HG03066 (cell line): Measurements from ENCODE around the gene SLC16A4.
"Not testable (repeated sequence)": the region's sequence is repeated elsewhere in the genome, so short reads cannot be mapped to it uniquely, and the experiment has no call there.

ENCODE experiments used
- ATAC-seq: cut with Tn5 transposase; IDR thresholded peaks from one replicate; pipeline ENCODE4 v1.9.1; 2021; ENCODE audit warnings: low read depth; ENCODE audit not compliant: unreplicated experiment

Gene SLC16A4

DNA sequence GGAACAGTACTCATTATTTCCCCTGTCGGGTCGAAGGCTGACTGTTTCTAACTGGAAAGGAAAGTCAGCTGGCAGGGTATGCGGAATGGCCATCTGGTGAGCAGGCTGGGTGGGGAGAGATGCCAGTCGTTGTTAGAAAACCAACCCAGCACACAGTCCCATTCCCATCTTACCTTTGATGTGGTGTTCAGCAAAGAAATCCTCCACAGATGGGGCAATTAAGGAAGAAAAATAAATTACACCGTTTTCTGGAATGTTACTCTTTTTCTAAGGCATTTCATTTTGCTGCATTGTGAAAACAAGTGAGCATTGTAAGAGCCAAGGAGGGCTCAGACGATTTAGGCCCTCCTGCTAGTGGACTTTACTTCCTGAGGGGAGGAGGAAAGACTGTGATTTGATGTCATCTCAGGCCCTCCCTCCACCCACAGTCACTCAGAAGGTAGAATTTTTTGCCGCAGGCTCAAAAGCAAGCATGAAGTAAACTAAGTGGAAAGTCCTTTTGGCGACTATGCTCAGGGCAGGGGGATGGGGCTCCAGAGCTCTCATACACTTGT lies at the start of gene SLC16A4:
TSS of gene SLC16A4 (minus strand) at position 335 of the 554 bp plus-strand sequence. CDS start 1,703 bp downstream, outside the sequence.
- ATAC-seq, result no peak

GRCh38 chr1:110439873-110440272 lies 49.0 kb upstream of the SLC16A4 start:
- not testable (repeated sequence) for ATAC-seq

GRCh38 chr1:110438893-110439292 lies 48.1 kb upstream of the SLC16A4 start:
- no peak for ATAC-seq

- not testable (repeated sequence) for ATAC-seq
Observed at GRCh38 chr1:110437645-110438299, 46.9 kb upstream of the SLC16A4 start.

DNA sequence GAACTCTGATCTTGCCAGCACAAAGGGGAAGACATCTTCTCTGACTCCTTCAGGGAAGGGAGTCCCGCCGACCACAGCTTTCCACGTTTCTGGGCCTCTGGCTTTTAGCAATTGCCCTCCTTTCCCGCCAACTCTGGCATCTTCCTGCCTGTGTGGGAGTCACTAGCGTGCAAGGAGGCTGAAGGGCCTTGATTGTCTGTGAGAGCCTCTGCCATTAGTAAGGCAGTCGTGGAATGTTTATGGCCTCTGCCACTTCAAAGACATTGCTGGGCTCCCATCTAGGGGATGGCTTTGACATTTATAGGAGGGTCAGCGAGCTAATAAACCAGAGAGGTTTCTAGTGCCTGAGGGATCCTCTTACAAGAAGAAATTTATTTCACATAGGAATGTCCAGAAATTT lies 45.8 kb upstream of the SLC16A4 start:
- ATAC-seq, result no peak

DNA sequence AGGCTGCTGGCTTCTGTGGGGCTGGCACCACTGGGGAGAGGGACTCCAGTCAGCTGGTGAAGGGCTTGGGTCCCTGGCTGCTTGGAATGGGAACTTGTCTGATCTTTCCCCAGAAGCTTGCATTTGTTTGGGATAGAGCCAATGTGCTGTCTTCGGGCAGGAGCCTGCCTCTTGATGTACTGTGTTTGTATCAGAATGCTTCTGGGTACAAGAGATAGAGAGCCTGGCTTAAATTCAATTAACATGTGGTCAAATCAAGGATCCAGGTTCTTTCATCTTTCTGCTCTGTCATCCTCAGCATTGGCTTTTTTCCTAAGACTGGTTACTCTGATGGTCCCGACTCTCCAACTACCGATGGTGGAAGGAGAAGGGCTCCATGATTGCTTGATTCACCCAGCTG lies 44.1 kb upstream of the SLC16A4 start:
- no peak for ATAC-seq

- ATAC-seq, result no peak
Observed at GRCh38 chr1:110433803-110434202, 43.0 kb upstream of the SLC16A4 start.

DNA sequence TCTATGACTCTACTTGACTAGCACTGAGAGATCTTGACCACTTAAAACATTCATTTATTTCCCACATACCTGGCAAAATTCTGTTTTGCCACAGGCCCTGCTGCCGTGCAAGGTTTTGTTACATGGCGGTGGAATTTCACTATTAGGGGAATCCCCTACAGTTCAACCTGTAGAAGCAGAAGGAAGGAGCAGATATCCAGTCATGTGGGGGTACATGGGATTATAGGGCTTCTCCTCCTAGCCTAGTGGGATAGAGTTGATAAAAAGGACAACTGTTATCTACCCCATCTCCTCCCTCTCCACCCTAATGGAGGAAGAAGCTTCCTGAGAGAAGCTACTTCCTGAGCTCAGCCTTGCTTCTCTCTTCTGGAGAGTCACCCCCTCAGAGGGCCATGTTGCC lies 42.4 kb upstream of the SLC16A4 start:
- ATAC-seq, result no peak

- ATAC-seq, result no peak
Observed at GRCh38 chr1:110430901-110431300, 40.1 kb upstream of the SLC16A4 start.

DNA sequence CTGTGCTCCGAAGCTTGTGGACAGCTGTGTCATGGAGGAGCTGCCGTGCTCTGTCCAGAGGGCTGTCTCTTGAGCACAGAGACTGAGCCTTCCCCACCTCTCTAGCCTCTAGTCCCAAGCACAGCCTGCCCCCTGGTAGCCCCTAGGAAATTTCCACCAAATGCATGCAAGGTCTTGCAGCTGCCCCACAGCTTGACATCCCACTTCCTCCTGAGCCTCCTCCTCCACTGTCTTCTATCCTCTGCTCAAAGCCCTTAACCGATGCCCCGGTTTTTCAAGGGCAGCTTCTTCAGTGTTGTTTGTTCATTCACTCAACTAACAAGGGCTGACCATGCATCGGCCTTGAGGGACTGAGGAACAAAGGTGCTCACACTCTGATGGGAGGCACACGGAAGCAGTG lies 39.5 kb upstream of the SLC16A4 start:
- no peak for ATAC-seq

DNA sequence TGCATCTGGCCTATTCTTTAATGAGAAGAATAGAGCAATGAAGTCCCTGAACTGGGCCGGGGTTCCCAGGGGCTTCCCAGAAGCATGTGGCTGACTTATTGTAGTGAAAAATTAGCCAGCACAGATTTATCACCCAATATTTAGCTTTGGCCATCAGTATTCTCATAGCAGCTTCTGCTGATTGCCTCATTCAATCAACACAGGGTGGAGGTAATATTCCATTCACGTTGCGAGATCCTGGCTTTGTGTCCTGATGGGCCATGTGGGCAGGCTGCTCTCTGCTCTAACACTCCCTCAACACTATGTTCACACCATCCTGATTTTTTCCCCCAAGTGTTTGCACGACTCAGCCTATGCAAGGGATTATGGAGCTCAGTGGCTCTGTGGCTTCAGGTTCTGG lies 38.1 kb upstream of the SLC16A4 start:
- no peak for ATAC-seq

DNA sequence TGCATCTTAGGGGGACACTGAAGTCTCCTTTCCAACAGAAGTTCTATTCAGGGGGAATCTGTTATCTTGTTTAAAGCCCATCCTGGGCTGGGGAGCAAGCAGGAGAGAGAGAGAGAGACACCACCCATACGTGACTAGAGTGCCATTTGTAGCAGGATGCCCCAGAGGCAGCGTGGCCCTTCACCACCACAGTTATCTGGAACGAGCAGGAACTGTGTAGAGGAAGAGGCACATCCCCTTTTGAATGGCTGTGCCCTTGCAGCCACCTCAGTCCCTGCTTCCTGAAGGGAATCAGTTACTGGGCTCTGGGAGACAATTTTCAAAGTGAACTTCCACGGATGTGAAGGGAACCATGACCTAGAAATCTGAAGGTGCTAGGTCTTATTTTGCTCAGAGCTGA lies 36.0 kb upstream of the SLC16A4 start:
- ATAC-seq, result no peak

DNA sequence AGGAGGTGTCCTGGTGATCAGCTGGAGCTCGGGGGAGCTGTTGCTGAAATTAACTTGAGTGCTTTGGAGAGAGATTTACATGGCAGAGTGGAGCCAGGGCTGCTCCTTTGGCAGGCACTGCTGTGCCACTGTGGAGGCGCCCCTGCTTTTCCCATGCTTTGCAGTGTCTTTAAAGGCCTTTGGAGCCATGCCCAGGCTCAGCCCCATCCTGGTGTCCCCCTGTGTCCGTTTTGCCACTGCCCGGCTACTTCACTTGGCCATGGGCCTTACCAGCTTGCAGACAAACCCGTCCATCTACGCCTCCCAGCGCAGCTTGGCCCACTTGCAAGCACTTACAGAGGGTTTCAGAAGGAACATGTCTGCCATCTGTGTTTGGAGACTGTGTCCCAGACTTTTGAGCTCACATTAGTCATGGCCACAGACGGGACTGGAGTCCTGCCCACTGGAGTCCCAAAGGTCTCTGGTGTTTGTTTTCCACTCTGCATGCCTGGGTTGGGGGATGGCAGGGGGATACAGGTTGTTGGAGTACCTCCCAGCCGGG lies 34.9 kb upstream of the SLC16A4 start:
- no peak for ATAC-seq

DNA sequence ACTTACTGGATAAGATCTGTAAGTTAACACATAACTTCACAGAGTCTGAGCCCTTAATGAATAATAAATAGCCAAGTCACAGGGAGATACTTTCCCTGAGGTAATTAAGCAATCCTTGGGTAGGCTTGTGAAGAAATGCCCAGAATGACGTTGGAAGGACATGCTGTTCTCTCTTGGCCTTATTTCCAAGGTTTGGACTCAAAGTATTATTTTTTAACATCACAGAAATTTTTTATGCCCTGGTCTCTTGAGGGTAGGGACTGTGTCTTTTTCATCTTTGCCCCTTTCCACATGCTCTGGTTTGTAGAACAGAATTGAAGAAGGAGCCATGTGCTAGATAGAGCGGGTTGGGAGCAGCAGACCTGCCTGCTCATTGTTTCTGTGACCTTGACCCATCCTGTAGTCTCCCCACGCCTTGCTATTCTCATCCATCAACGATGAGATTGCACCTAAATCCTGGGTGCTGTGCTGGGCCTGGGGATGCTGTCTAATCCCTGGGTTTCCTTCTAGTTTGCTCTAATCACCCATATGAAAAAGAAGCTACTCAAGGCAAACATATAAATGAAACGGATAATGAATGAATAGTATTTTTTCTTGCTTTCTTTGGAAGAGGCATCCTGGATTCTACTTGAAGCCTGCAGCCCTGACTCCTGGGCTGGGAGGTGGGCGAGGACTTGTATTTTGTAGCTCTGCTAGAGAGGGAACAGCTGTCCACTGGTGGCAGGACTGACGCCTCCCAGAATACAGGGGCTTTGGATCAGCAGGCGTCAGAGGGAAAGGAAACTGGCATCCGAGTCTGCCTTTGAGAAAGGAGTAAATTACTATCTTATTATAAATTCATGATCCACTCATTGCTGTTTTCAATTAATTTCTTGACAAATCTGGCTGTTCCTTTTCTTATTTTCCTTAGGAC lies 34.1 kb upstream of the SLC16A4 start:
- ATAC-seq, result no peak

DNA sequence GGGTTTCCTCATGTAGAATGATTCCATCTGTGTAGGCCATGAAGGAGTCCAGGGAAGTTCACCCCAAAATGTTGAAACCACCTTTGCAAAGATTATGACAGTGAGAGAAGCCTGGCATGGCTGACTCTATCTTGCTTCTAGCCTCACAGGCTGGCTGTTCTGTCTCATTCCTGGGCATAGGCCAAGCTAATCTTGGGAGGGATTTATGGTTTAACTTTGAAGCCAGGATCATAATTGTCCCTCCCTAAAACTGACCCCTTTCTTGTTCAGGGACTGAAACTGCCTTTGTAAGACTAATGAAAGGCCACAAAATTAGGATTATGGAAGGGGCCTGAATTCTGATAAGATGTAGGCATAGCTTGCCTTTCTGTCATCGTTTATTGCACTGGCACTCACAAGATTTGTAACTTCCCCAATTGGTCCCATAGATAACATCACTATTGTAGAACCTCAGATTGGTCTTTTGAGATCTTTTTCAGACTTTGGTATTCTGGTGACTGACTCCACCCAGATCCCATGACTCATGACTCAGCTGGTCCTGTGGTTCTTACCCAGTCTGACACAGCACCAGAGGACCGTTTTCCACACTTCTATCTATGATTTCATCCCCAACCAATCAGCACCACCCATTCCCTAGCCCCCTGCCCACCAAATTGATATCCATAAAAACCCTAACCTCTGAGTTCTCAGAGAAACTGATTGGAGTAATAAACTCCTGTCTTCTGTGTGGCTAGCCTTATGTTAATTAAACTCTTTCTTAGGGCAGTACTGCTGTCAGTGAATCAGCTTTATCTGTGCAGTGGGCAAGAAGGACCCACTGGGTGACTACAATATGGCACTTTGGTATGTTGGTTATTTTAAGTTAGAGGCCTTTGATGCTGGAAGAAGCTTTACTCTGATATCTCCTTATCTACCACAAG lies 30.3 kb upstream of the SLC16A4 start:
- ATAC-seq, result no peak

GRCh38 chr1:110420023-110420662 lies 29.3 kb upstream of the SLC16A4 start:
- ATAC-seq, result no peak

- ATAC-seq, result no peak
Observed at GRCh38 chr1:110418729-110419128, 27.9 kb upstream of the SLC16A4 start.

- ATAC-seq, result not testable (repeated sequence)
Observed at GRCh38 chr1:110413045-110413444, 22.2 kb upstream of the SLC16A4 start.

DNA sequence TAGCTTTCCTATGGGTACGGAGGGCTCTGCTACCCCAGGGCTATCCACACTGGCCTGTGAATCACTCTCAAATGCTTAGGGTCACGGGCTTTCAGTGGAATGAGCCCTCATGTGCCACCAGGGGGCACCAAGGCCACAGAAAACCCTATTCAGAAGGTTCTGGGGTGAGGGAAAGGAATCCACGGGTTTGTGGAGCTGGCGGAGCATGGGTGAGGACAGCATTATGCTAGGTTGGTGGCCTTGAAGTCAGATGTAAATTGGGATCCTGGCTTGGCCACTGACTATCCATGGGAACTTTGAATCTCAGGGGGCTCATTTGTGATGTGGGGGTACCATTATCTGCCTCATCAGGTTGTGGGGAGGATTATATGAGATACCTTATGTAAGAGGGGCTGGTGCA lies 21.8 kb upstream of the SLC16A4 start:
- ATAC-seq, result no peak
